AG09309 (cell line): ENCODE results near the gene MED12.

Experiments
- DNase-seq: peaks from one replicate; pipeline ENCODE4 v3.0.0-alpha.2; 2010; ENCODE audit warnings: low read depth
- H3K4me3 ChIP-seq: 2 replicates; pipeline ENCODE4 v1.5.1; 2011; ENCODE audit warnings: mild to moderate bottlenecking, low read depth, low read length, moderate library complexity; ENCODE audit not compliant: control insufficient read depth
- CTCF ChIP-seq: IDR thresholded peaks from 2 replicates; pipeline ENCODE4 v1.5.1; 2011; ENCODE audit warnings: mild to moderate bottlenecking, low read depth, low read length, inconsistent platforms; ENCODE audit not compliant: insufficient read depth, control insufficient read depth; ENCODE audit errors: missing control alignments

MED12 gene

GRCh38 chrX:71105628-71106027, 12.8 kb upstream of the MED12 start:
- no peak for TF ChIP-seq CTCF
- no peak overlapping the region for H3K4me3 ChIP-seq
- no peak for DNase-seq

- no peak for TF ChIP-seq CTCF
- DNase-seq = no peak
- no peak within 1 kb of the TSS for H3K4me3 ChIP-seq
Measured at GRCh38 chrX:71106427-71106826, 12.0 kb upstream of the MED12 start, which contains the start of gene CXorf65. Gene CXorf65 (minus strand): TSS chrX:71106740. CDS start chrX:71106556, 184 bp downstream.

- TF ChIP-seq CTCF = no peak
- no peak overlapping the region for H3K4me3 ChIP-seq
- no peak for DNase-seq
Measured at GRCh38 chrX:71107245-71107644, 11.2 kb upstream of the MED12 start.

- DNase-seq = no peak
- no peak overlapping the region for H3K4me3 ChIP-seq
- no peak for TF ChIP-seq CTCF
Measured at GRCh38 chrX:71107762-71108360, 10.5 kb upstream of the MED12 start.

GRCh38 chrX:71109051-71109450, 9.3 kb upstream of the MED12 start:
- no peak overlapping the region for H3K4me3 ChIP-seq
- no peak for TF ChIP-seq CTCF
- no peak for DNase-seq

GRCh38 chrX:71111141-71111843, 7.1 kb upstream of the MED12 start, which contains the start of gene IL2RG:
Gene IL2RG (minus strand): TSS chrX:71111577. CDS start chrX:71111539, 38 bp downstream.
- no peak for DNase-seq
- TF ChIP-seq CTCF = no peak
- no peak within 1 kb of the TSS for H3K4me3 ChIP-seq
